GM23338 (cell line): ENCODE measurements around the gene PPP1R9B. TPM values are rescaled to one million over a fixed set of nuclear protein-coding genes. Genes with fewer than 3 reads are reported as not detected.
A peak's percentile ranks its signal among the peaks of the same experiment; 100 is the strongest.

Experiments used
- ATAC-seq: fragments of 200-7000 bp; cut with Tn5 transposase; 3 replicates; pipeline ENCODE4 v1.9.1; 2020
- DNase-seq: peaks from one replicate; pipeline ENCODE4 v3.0.0-alpha.2; 2015; ENCODE audit warnings: low spot score
- H2AFZ ChIP-seq: fragments of 200-600 bp; sonication (generic); 2 replicates; pipeline ENCODE4 v1.8.0; 2016; ENCODE audit warnings: antibody characterized with exemption, mild to moderate bottlenecking, moderate library complexity
- H3F3A ChIP-seq: fragments of 200-600 bp; sonication (generic); replicated peaks from 2 replicates; pipeline ENCODE4 v1.8.0; 2017; ENCODE audit warnings: antibody characterized with exemption, mixed run types, low read depth
- H3K27ac ChIP-seq: fragments of 200-600 bp; sonication (generic); 2 replicates; pipeline ENCODE4 v1.6.1; 2016; ENCODE audit warnings: low read depth
- H3K27me3 ChIP-seq: fragments of 200-600 bp; sonication (generic); 2 replicates; pipeline ENCODE4 v1.8.0; 2016; ENCODE audit warnings: mild to moderate bottlenecking, mixed run types, moderate library complexity; ENCODE audit not compliant: insufficient read depth
- H3K36me3 ChIP-seq: fragments of 200-600 bp; sonication (generic); 2 replicates; pipeline ENCODE4 v1.8.0; 2016; ENCODE audit warnings: mild to moderate bottlenecking; ENCODE audit not compliant: insufficient read depth
- H3K4me1 ChIP-seq: fragments of 200-600 bp; sonication (generic); 2 replicates; pipeline ENCODE4 v1.8.0; 2016; ENCODE audit warnings: mild to moderate bottlenecking, moderate library complexity; ENCODE audit not compliant: insufficient read depth
- H3K4me2 ChIP-seq: fragments of 200-600 bp; sonication (generic); 2 replicates; pipeline ENCODE4 v1.7.1; 2017; ENCODE audit warnings: mixed run types
- H3K4me3 ChIP-seq: fragments of 200-600 bp; sonication (generic); 2 replicates; pipeline ENCODE4 v1.6.1; 2016; ENCODE audit warnings: mixed run types
- H3K79me2 ChIP-seq: fragments of 200-600 bp; sonication (generic); replicated peaks from 2 replicates; pipeline ENCODE4 v1.8.0; 2017; ENCODE audit warnings: mild to moderate bottlenecking; ENCODE audit not compliant: insufficient read depth
- H3K9me2 ChIP-seq: fragments of 200-600 bp; sonication (generic); 2 replicates; pipeline ENCODE4 v1.8.0; 2017; ENCODE audit not compliant: insufficient read depth
- H4K20me1 ChIP-seq: fragments of 200-600 bp; sonication (generic); replicated peaks from 2 replicates; pipeline ENCODE4 v1.8.0; 2017; ENCODE audit warnings: mild to moderate bottlenecking; ENCODE audit not compliant: insufficient read depth
- H3K27ac Mint-ChIP-seq: 2 replicates; pipeline ENCODE4 v1.8.0; 2020; ENCODE audit warnings: inconsistent platforms, mild to moderate bottlenecking, moderate library complexity, mixed read lengths
- H3K27me3 Mint-ChIP-seq: 3 replicates; pipeline ENCODE4 v1.8.0; 2022; ENCODE audit warnings: low read depth, mild to moderate bottlenecking, moderate library complexity, mixed read lengths, inconsistent platforms; ENCODE audit not compliant: insufficient read depth, poor library complexity
- H3K36me3 Mint-ChIP-seq: 3 replicates; pipeline ENCODE4 v1.8.0; 2021; ENCODE audit warnings: low read depth, mild to moderate bottlenecking, inconsistent platforms, moderate library complexity, mixed read lengths
- H3K4me1 Mint-ChIP-seq: 3 replicates; pipeline ENCODE4 v1.8.0; 2020; ENCODE audit warnings: mild to moderate bottlenecking, inconsistent platforms, mixed read lengths
- H3K4me3 Mint-ChIP-seq: 3 replicates; pipeline ENCODE4 v1.8.0; 2021; ENCODE audit warnings: moderate library complexity, mild to moderate bottlenecking, inconsistent platforms, mixed read lengths
- H3K9me3 Mint-ChIP-seq: 3 replicates; pipeline ENCODE4 v1.8.0; 2020; ENCODE audit warnings: moderate library complexity, mild to moderate bottlenecking, inconsistent platforms, mixed read lengths
- CREB1 ChIP-seq: fragments of 250-450 bp; sonication (Bioruptor Pico); IDR thresholded peaks from 2 replicates; pipeline ENCODE4 v1.5.0; 2020; ENCODE audit warnings: low read depth, mild to moderate bottlenecking, moderate library complexity
- CTCF ChIP-seq, 2 experiments: fragments of 200-600 bp in 1 of 2; sonication (generic) in 1 of 2; conservative IDR thresholded peaks; 2 replicates each; pipeline versions ENCODE4 v1.5.1 to v1.6.1; 2016 to 2017; ENCODE audit warnings: antibody characterized with exemption in 2 of 2, low read depth in 2 of 2, mild to moderate bottlenecking in 2 of 2, moderate library complexity in 1 of 2
- EZH2phosphoT487 ChIP-seq: fragments of 200-600 bp; sonication (generic); IDR thresholded peaks from one replicate; pipeline ENCODE4 v1.8.1; 2018; ENCODE audit warnings: antibody characterized with exemption; ENCODE audit not compliant: unreplicated experiment
- JUNB ChIP-seq: IDR thresholded peaks from one replicate; pipeline ENCODE4 v1.6.1; 2016; ENCODE audit warnings: antibody characterized with exemption; ENCODE audit not compliant: unreplicated experiment
- NANOG ChIP-seq: IDR thresholded peaks from 2 replicates; pipeline ENCODE4 v1.6.1; 2016; ENCODE audit warnings: antibody characterized with exemption, borderline replicate concordance
- POLR2AphosphoS5 ChIP-seq: IDR thresholded peaks from 2 replicates; pipeline ENCODE4 v1.6.1; 2016; ENCODE audit warnings: antibody characterized with exemption, low read depth
- STAT1 ChIP-seq: IDR thresholded peaks from one replicate; pipeline ENCODE4 v1.6.1; 2016; ENCODE audit warnings: antibody characterized with exemption; ENCODE audit not compliant: unreplicated experiment
- ZNF114 ChIP-seq: fragments of 250-450 bp; sonication (Bioruptor Pico); IDR thresholded peaks from 2 replicates; pipeline ENCODE4 v1.5.0; 2020; ENCODE audit warnings: mild to moderate bottlenecking, moderate library complexity
- polyA plus RNA-seq: library from polyadenylated mRNA; unstranded; fragments of >200 nt; fragmentation: Nextera tagmentation; extraction: Ambion mirVana; gene quantifications from 2 replicates; pipeline ENCODE4 v1.2.1, GENCODE V29; 2016
- total RNA-seq: library from RNA; depleted of rRNA; stranded (reverse); fragments of >200 nt; shearing (Covaris generic); gene quantifications from 2 replicates; pipeline ENCODE4 v1.2.3, GENCODE V29; 2014
- TF ChIP-seq, protein P1 (sequence below): fragments of 250-450 bp; sonication (Bioruptor Pico); IDR thresholded peaks from 2 replicates; pipeline ENCODE4 v1.5.0; 2020; ENCODE audit warnings: mild to moderate bottlenecking, moderate library complexity
- TF ChIP-seq, protein P2 (sequence below): IDR thresholded peaks from 2 replicates; pipeline ENCODE4 v1.6.1; 2016; ENCODE audit warnings: antibody characterized with exemption

Gene PPP1R9B
- total and polyA plus RNA-seq, 2 experiments from 2014 or later: 2.1 to 10.5 TPM

GRCh38 chr17:50096758-50097157, 53.7 kb downstream of the PPP1R9B start (continued):
- TF ChIP-seq, protein P1, sequence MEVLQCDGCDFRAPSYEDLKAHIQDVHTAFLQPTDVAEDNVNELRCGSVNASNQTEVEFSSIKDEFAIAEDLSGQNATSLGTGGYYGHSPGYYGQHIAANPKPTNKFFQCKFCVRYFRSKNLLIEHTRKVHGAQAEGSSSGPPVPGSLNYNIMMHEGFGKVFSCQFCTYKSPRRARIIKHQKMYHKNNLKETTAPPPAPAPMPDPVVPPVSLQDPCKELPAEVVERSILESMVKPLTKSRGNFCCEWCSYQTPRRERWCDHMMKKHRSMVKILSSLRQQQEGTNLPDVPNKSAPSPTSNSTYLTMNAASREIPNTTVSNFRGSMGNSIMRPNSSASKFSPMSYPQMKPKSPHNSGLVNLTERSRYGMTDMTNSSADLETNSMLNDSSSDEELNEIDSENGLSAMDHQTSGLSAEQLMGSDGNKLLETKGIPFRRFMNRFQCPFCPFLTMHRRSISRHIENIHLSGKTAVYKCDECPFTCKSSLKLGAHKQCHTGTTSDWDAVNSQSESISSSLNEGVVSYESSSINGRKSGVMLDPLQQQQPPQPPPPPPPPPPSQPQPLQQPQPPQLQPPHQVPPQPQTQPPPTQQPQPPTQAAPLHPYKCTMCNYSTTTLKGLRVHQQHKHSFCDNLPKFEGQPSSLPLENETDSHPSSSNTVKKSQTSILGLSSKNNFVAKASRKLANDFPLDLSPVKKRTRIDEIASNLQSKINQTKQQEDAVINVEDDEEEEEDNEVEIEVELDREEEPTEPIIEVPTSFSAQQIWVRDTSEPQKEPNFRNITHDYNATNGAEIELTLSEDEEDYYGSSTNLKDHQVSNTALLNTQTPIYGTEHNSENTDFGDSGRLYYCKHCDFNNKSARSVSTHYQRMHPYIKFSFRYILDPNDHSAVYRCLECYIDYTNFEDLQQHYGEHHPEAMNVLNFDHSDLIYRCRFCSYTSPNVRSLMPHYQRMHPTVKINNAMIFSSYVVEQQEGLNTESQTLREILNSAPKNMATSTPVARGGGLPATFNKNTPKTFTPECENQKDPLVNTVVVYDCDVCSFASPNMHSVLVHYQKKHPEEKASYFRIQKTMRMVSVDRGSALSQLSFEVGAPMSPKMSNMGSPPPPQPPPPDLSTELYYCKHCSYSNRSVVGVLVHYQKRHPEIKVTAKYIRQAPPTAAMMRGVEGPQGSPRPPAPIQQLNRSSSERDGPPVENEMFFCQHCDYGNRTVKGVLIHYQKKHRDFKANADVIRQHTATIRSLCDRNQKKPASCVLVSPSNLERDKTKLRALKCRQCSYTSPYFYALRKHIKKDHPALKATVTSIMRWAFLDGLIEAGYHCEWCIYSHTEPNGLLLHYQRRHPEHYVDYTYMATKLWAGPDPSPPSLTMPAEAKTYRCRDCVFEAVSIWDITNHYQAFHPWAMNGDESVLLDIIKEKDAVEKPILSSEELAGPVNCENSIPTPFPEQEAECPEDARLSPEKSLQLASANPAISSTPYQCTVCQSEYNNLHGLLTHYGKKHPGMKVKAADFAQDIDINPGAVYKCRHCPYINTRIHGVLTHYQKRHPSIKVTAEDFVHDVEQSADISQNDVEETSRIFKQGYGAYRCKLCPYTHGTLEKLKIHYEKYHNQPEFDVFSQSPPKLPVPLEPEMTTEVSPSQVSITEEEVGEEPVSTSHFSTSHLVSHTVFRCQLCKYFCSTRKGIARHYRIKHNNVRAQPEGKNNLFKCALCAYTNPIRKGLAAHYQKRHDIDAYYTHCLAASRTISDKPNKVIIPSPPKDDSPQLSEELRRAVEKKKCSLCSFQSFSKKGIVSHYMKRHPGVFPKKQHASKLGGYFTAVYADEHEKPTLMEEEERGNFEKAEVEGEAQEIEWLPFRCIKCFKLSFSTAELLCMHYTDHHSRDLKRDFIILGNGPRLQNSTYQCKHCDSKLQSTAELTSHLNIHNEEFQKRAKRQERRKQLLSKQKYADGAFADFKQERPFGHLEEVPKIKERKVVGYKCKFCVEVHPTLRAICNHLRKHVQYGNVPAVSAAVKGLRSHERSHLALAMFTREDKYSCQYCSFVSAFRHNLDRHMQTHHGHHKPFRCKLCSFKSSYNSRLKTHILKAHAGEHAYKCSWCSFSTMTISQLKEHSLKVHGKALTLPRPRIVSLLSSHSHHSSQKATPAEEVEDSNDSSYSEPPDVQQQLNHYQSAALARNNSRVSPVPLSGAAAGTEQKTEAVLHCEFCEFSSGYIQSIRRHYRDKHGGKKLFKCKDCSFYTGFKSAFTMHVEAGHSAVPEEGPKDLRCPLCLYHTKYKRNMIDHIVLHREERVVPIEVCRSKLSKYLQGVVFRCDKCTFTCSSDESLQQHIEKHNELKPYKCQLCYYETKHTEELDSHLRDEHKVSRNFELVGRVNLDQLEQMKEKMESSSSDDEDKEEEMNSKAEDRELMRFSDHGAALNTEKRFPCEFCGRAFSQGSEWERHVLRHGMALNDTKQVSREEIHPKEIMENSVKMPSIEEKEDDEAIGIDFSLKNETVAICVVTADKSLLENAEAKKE (CRISPR knock-in tag): no peak
- TF ChIP-seq JUNB (no peak), CREB1 (CRISPR knock-in tag) (no peak)

DNA sequence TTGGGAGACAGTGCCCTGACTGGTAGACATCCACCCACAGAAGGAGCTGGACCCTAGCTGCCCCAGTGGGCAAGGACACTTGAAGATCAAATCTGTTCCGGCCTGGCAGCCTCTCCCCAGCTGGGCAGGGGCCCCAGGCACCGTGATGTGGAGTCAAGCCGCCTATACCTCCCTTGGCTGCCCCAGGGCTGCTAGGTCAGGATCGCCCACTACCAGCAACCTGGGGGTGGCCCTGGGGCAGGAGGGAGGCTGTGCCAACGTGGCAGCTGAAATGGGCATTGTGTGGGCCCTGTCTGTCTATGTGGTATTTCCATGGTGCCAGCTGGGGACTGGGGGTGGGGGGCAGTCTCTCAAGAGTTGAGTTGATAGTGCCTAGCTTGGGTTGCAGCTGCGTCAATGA, 54.4 kb downstream of the PPP1R9B start:
- H3K4me3 Mint-ChIP-seq: peak overlapping the region; percentile 98
- peaks cover 5% of the 10 kb centered on the region; the same call in 1 of the 2 replicates for H3K4me1 ChIP-seq
- H3F3A ChIP-seq: no peaks in the 10 kb centered on the region
- no peaks in the 10 kb centered on the region for H3K9me2 ChIP-seq
- no peaks in the 10 kb centered on the region for H3K36me3 ChIP-seq
- H2AFZ ChIP-seq: no peak overlapping the region
- H3K4me2 ChIP-seq: peak overlapping the region; percentile 96
- H3K4me3 ChIP-seq: peak overlapping the region; percentile 95
- no peak overlapping the region for H3K27ac ChIP-seq
- H3K9me3 Mint-ChIP-seq: no peaks in the 10 kb centered on the region
- DNase-seq (no peak), ATAC-seq (no peak)
- peaks cover 11% of the 10 kb centered on the region for H3K4me1 Mint-ChIP-seq
- no peaks in the 10 kb centered on the region for H3K27me3 ChIP-seq
- peaks cover 2% of the 10 kb centered on the region; the same call in 1 of the 3 replicates for H3K36me3 Mint-ChIP-seq
- H3K27me3 Mint-ChIP-seq: peaks cover 14% of the 10 kb centered on the region
- H3K27ac Mint-ChIP-seq: no peak overlapping the region; the same call in 1 of the 2 replicates
- H4K20me1 ChIP-seq: no peaks in the 10 kb centered on the region
- no peaks in the 10 kb centered on the region for H3K79me2 ChIP-seq
- no peak for TF ChIP-seq STAT1
- no peak for TF ChIP-seq ZNF114 (CRISPR knock-in tag)
- TF ChIP-seq, protein P2, sequence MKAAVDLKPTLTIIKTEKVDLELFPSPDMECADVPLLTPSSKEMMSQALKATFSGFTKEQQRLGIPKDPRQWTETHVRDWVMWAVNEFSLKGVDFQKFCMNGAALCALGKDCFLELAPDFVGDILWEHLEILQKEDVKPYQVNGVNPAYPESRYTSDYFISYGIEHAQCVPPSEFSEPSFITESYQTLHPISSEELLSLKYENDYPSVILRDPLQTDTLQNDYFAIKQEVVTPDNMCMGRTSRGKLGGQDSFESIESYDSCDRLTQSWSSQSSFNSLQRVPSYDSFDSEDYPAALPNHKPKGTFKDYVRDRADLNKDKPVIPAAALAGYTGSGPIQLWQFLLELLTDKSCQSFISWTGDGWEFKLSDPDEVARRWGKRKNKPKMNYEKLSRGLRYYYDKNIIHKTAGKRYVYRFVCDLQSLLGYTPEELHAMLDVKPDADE: no peak
- TF ChIP-seq POLR2AphosphoS5: no peak
- TF ChIP-seq EZH2phosphoT487: no peak
- no peak for TF ChIP-seq CTCF (conservative IDR thresholded peaks at IDR 0.05; ENCODE audit: low read depth in 2 of 2)
- TF ChIP-seq NANOG: no peak
